Left renal cortex interstitium (tissue), 4 donors: ENCODE data around the gene HNF4A. TPM values are rescaled to one million over a fixed set of nuclear protein-coding genes. Genes with fewer than 3 reads are reported as not detected.
"Not testable (repeated sequence)": the region's sequence is repeated elsewhere in the genome, so short reads cannot be mapped to it uniquely, and the experiment has no call there.

ENCODE experiments used
- DNase-seq, 4 donors: peaks; one replicate each; pipeline ENCODE4 v3.0.0-alpha.2; 2013; ENCODE audit warnings: low read depth in 4 of 4, low spot score in 2 of 4, missing footprints in 1 of 4
- polyA plus RNA-seq, 4 donors: library from polyadenylated mRNA; unstranded; fragments of 120-200 nt; gene quantifications; one replicate each; pipeline ENCODE4 v1.2.1, GENCODE V29; 2013; ENCODE audit not compliant: insufficient read length in 4 of 4

The HNF4A gene
- polyA plus RNA-seq, 4 donors: 35.0 to 60.8 (median 48.6) TPM

- DNase-seq: no peak
Observed at GRCh38 chr20:44344723-44345122, 10.8 kb upstream of the HNF4A start.

- DNase-seq: no peak
Observed at GRCh38 chr20:44345147-44345546, 10.4 kb upstream of the HNF4A start.

GRCh38 chr20:44345941-44346340 is 9.6 kb upstream of the HNF4A start:
- DNase-seq: not testable (repeated sequence)

- no peak for DNase-seq
Observed at GRCh38 chr20:44348168-44348659, 7.3 kb upstream of the HNF4A start.

GRCh38 chr20:44349349-44349748 is 6.2 kb upstream of the HNF4A start:
- DNase-seq: no peak

- no peak for DNase-seq
Observed at GRCh38 chr20:44350567-44350966, 4.9 kb upstream of the HNF4A start.

- DNase-seq: no peak
Observed at GRCh38 chr20:44354979-44355497, 461 bp upstream of the HNF4A start.

- DNase-seq: no peak
Observed at GRCh38 chr20:44356353-44356723, 839 bp downstream of the HNF4A start.

- DNase-seq: no peak
Observed at GRCh38 chr20:44357020-44357419, 1.5 kb downstream of the HNF4A start.

- DNase-seq: peak in 2 of 4 donors; percentile 21 to 36
Observed at GRCh38 chr20:44357555-44358125, 2.1 kb downstream of the HNF4A start.

- no peak for DNase-seq
Observed at GRCh38 chr20:44358776-44359175, 3.3 kb downstream of the HNF4A start.

GRCh38 chr20:44360221-44360620 is 4.7 kb downstream of the HNF4A start:
- no peak for DNase-seq

- no peak for DNase-seq
Observed at GRCh38 chr20:44361021-44361420, 5.5 kb downstream of the HNF4A start.

GRCh38 chr20:44362466-44362940 is 7.0 kb downstream of the HNF4A start:
- no peak for DNase-seq

- DNase-seq: no peak
Observed at GRCh38 chr20:44364068-44364467, 8.6 kb downstream of the HNF4A start.

GRCh38 chr20:44364780-44365179 is 9.3 kb downstream of the HNF4A start:
- DNase-seq: no peak

- no peak for DNase-seq
Observed at GRCh38 chr20:44367746-44368145, 12.2 kb downstream of the HNF4A start.

GRCh38 chr20:44370639-44371218 is 15.2 kb downstream of the HNF4A start:
- DNase-seq: no peak

- no peak for DNase-seq
Observed at GRCh38 chr20:44382641-44383040, 27.1 kb downstream of the HNF4A start.

- DNase-seq: peak in 2 of 4 donors; percentile 31 to 34
Observed at GRCh38 chr20:44384423-44385027, 29.0 kb downstream of the HNF4A start.

- DNase-seq: peak in 1 of 4 donors; percentile 33
Observed at GRCh38 chr20:44388466-44389023, 33.0 kb downstream of the HNF4A start.
